ES-I3 (cell line): ENCODE measurements around the gene SETD3.

ENCODE experiments used
- H3K36me3 ChIP-seq: 2 replicates; pipeline ENCODE4 v1.6.1; 2013; ENCODE audit warnings: mild to moderate bottlenecking, low read length, control low read depth, moderate library complexity; ENCODE audit not compliant: insufficient read depth
- H3K4me1 ChIP-seq: 2 replicates; pipeline ENCODE4 v1.6.1; 2013; ENCODE audit warnings: mild to moderate bottlenecking, control low read depth, low read length; ENCODE audit not compliant: insufficient read depth
- H3K9ac ChIP-seq: 2 replicates; pipeline ENCODE4 v1.6.1; 2013; ENCODE audit warnings: low read depth, mild to moderate bottlenecking, low read length, moderate library complexity
- H3K9me3 ChIP-seq: 2 replicates; pipeline ENCODE4 v1.6.1; 2013; ENCODE audit warnings: mild to moderate bottlenecking, low read length, moderate library complexity; ENCODE audit not compliant: control insufficient read depth, insufficient read depth

Gene SETD3

DNA sequence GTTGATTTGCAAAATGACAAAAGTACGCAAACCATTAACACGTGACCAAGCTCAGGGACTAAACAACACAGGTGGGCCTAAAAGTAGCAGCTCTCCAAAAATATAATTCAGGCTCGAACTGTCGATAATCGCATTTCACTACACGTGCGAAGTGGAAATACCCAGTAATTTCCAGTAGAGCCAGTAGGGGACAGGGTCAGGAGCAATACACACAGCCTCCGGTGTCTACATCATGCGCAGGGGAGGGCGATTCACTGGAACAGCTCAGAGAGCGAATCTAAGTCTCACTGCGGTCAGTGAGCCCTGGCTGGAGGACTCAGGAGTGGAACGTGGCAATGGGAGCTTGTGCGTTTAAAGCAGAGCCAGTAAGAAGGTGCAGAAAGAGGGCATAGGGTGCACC lies 40.4 kb downstream of the SETD3 start:
- Histone ChIP-seq H3K9me3 (no peaks in the 10 kb centered on the region), H3K36me3 (no peaks in the 10 kb centered on the region), H3K9ac (no peak overlapping the region), H3K4me1 (no peaks in the 10 kb centered on the region)

- H3K4me1 ChIP-seq: no peaks in the 10 kb centered on the region
- H3K9me3 ChIP-seq: no peaks in the 10 kb centered on the region
- H3K9ac ChIP-seq: no peak overlapping the region
- H3K36me3 ChIP-seq: peaks cover 3% of the 10 kb centered on the region; the same call in 1 of the 2 replicates
These were observed 43.0 kb downstream of the SETD3 start for GRCh38 chr14:99437706-99438105.

DNA sequence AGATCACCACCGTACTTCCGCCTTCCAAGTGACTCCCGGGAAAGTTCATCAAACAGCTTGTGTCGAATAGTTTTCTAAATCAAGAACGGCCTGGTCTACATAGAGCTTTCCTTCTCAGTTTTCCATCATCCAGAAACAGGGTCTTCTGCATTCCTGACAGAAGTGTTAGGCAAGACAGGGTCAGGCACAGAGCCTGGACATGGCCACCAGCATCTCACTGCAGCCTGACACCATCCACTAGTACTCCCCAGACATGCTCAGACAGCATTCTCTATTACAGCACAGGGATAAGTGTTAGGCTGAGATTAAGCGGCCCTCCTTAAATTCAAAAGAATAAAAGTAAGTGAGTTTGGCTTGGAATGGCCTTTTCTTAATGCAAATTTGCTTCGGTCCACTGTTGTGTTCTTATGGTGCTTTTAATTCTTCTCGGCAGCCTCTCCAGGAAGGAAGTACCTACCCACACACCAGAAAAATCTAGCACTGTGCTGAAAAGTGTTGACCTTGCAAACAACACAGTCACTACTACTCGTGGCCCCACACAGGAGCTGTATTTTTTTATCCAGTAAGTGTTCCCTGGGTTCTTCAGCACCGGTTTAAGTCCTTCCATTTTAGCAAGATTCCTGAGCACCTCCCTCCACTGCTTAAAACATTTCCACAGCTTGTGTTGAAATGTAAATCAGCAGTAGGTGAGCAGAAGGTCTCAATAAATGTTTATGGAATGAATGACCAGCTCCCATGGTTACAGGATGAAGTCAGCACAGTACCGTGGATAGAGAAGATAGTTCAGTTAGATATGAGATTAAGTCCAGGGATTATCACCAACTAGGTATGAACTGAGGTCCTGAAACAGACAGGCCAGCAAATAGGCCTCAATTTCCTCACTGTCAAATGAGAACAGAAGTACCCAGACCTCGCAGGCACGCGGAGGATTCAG lies 44.1 kb downstream of the SETD3 start:
- Histone ChIP-seq H3K9ac (no peak overlapping the region), H3K9me3 (no peaks in the 10 kb centered on the region), H3K4me1 (no peaks in the 10 kb centered on the region), H3K36me3 (peaks cover 3% of the 10 kb centered on the region; the same call in 1 of the 2 replicates)

- Histone ChIP-seq H3K36me3 (peaks cover 3% of the 10 kb centered on the region; the same call in 1 of the 2 replicates), H3K4me1 (no peaks in the 10 kb centered on the region), H3K9ac (no peak overlapping the region), H3K9me3 (no peaks in the 10 kb centered on the region)
These were observed 45.3 kb downstream of the SETD3 start for GRCh38 chr14:99435327-99435726.

DNA sequence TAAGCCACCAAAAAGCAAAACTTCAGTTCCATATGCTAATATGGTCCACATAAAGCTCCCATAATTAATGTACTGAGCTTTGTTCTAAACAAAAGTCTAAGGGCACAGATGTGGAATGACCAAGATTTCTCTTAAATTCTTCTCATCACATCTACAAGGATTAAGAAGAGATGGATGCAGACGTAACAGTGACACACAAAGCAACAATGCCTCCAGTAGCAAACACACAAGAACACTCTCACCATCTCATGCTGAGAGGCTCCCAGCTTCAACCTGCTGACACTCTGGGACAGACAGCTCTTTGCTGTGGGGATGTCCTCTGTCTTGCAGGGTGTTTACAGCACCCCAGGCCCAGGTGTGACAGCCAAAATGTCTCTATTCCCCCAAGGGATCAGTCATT lies 48.2 kb downstream of the SETD3 start:
- Histone ChIP-seq H3K36me3 (peaks cover 11% of the 10 kb centered on the region), H3K4me1 (no peaks in the 10 kb centered on the region), H3K9ac (no peak overlapping the region), H3K9me3 (no peaks in the 10 kb centered on the region; the same call in 1 of the 2 replicates)

GRCh38 chr14:99431986-99432385 lies 48.7 kb downstream of the SETD3 start:
- no peaks in the 10 kb centered on the region for H3K4me1 ChIP-seq
- no peaks in the 10 kb centered on the region; the same call in 1 of the 2 replicates for H3K9me3 ChIP-seq
- peaks cover 11% of the 10 kb centered on the region for H3K36me3 ChIP-seq
- no peak overlapping the region for H3K9ac ChIP-seq

GRCh38 chr14:99430491-99430890 lies 50.2 kb downstream of the SETD3 start:
- no peaks in the 10 kb centered on the region; the same call in 1 of the 2 replicates for H3K9me3 ChIP-seq
- peaks cover 8% of the 10 kb centered on the region for H3K4me1 ChIP-seq
- H3K9ac ChIP-seq: no peak overlapping the region
- H3K36me3 ChIP-seq: peaks cover 11% of the 10 kb centered on the region

GRCh38 chr14:99427632-99428300 lies 52.9 kb downstream of the SETD3 start:
- H3K9ac ChIP-seq: no peak overlapping the region
- H3K9me3 ChIP-seq: no peaks in the 10 kb centered on the region; the same call in 1 of the 2 replicates
- H3K4me1 ChIP-seq: peaks cover 32% of the 10 kb centered on the region
- H3K36me3 ChIP-seq: peaks cover 8% of the 10 kb centered on the region

- Histone ChIP-seq H3K9ac (no peak overlapping the region), H3K9me3 (no peaks in the 10 kb centered on the region; the same call in 1 of the 2 replicates), H3K36me3 (peaks cover 8% of the 10 kb centered on the region), H3K4me1 (peaks cover 38% of the 10 kb centered on the region)
These were observed 53.8 kb downstream of the SETD3 start for GRCh38 chr14:99426813-99427346.

- Histone ChIP-seq H3K9me3 (no peaks in the 10 kb centered on the region; the same call in 1 of the 2 replicates), H3K4me1 (peaks cover 43% of the 10 kb centered on the region), H3K36me3 (peaks cover 8% of the 10 kb centered on the region), H3K9ac (no peak overlapping the region)
These were observed 54.4 kb downstream of the SETD3 start for GRCh38 chr14:99426265-99426664.

DNA sequence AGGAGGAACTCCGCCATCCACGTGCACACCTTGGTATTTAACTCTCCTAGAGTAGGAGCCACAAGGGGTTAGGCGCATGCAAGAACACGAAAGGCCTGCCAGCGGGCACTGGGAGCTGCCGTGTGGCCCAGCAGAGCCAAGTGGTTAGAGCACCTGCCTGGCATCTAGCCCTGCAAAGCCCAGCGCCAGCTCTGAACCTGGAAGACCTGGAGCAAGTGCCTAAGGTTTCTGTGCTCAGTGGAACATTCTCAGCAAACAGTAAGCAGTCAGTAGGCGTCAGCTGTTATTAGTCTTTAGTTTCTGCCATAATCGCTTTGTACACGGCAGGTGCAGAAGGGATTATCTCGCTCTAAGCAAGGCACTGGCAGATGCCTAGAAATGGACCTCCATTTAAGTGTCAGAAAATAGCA lies 55.4 kb downstream of the SETD3 start:
- peaks cover 8% of the 10 kb centered on the region for H3K36me3 ChIP-seq
- H3K4me1 ChIP-seq: peaks cover 51% of the 10 kb centered on the region
- no peaks in the 10 kb centered on the region; the same call in 1 of the 2 replicates for H3K9me3 ChIP-seq
- no peak overlapping the region for H3K9ac ChIP-seq

- no peaks in the 10 kb centered on the region; the same call in 1 of the 2 replicates for H3K9me3 ChIP-seq
- peaks cover 51% of the 10 kb centered on the region for H3K4me1 ChIP-seq
- H3K9ac ChIP-seq: no peak overlapping the region
- H3K36me3 ChIP-seq: peaks cover 8% of the 10 kb centered on the region
These were observed 56.3 kb downstream of the SETD3 start for GRCh38 chr14:99424306-99424877.

GRCh38 chr14:99423434-99423833 lies 57.2 kb downstream of the SETD3 start:
- H3K36me3 ChIP-seq: 0 out of 2 replicates have a peak, but pooled peaks cover 1% of the 10 kb centered on the region
- H3K9ac ChIP-seq: no peak overlapping the region
- H3K9me3 ChIP-seq: no peaks in the 10 kb centered on the region
- H3K4me1 ChIP-seq: peaks cover 51% of the 10 kb centered on the region
